Stimulated activated CD8-positive, alpha-beta memory T cell treated with anti-CD3 and anti-CD28 coated beads, Interleukin-2, amount 100 ng/mL, for 48 hours (primary cell): ENCODE data around the gene IFT27.
"Not testable (repeated sequence)": the region's sequence is repeated elsewhere in the genome, so short reads cannot be mapped to it uniquely, and the experiment has no call there.

Source experiments
- DNase-seq, 2 donors: peaks; one replicate each; pipeline ENCODE4 v3.0.0-alpha.2; 2020; ENCODE audit warnings: low read depth in 2 of 2

IFT27 gene

GRCh38 chr22:36765131-36765942 is 10.6 kb downstream of the IFT27 start:
- DNase-seq, result no peak

- no peak for DNase-seq
Observed at GRCh38 chr22:36764641-36765040, 11.3 kb downstream of the IFT27 start.

- no peak for DNase-seq
Observed at GRCh38 chr22:36764060-36764459, 11.9 kb downstream of the IFT27 start.

GRCh38 chr22:36763576-36763975 is 12.3 kb downstream of the IFT27 start:
- DNase-seq, result no peak

- DNase-seq, result no peak
Observed at GRCh38 chr22:36762687-36763260, 13.1 kb downstream of the IFT27 start.

GRCh38 chr22:36761553-36762240 is 14.2 kb downstream of the IFT27 start:
- no peak for DNase-seq

GRCh38 chr22:36760786-36761185 is 15.1 kb downstream of the IFT27 start:
- DNase-seq, result no peak

GRCh38 chr22:36759481-36760159 is 16.3 kb downstream of the IFT27 start:
- DNase-seq, result no peak

GRCh38 chr22:36758792-36759271 is 17.1 kb downstream of the IFT27 start:
- DNase-seq, result no peak

GRCh38 chr22:36757668-36758211 is 18.2 kb downstream of the IFT27 start:
- DNase-seq, result peak; percentile 62 to 69

GRCh38 chr22:36756746-36757655 is 18.9 kb downstream of the IFT27 start:
- no peak for DNase-seq

GRCh38 chr22:36756031-36756430 is 19.9 kb downstream of the IFT27 start:
- no peak for DNase-seq

- DNase-seq, result no peak
Observed at GRCh38 chr22:36755316-36755715, 20.6 kb downstream of the IFT27 start.

- not testable (repeated sequence) for DNase-seq
Observed at GRCh38 chr22:36754881-36755280, 21.0 kb downstream of the IFT27 start.

- no peak for DNase-seq
Observed at GRCh38 chr22:36753916-36754315, 22.0 kb downstream of the IFT27 start.

GRCh38 chr22:36753120-36753802 is 22.7 kb downstream of the IFT27 start:
- no peak for DNase-seq

- DNase-seq, result no peak
Observed at GRCh38 chr22:36746375-36746970, 29.4 kb downstream of the IFT27 start.

- DNase-seq, result no peak
Observed at GRCh38 chr22:36745301-36745995, 30.5 kb downstream of the IFT27 start.

- DNase-seq, result no peak
Observed at GRCh38 chr22:36744791-36745190, 31.1 kb downstream of the IFT27 start.
